Breast epithelium (tissue), 4 donors: ENCODE results near the gene SLC25A43. TPM values are rescaled to one million over a fixed set of nuclear protein-coding genes. Genes with fewer than 3 reads are reported as not detected.
"Not testable (repeated sequence)": the region's sequence is repeated elsewhere in the genome, so short reads cannot be mapped to it uniquely, and the experiment has no call there.

Experiments used
- DNase-seq, 2 donors: peaks; one replicate each; pipeline ENCODE4 v3.0.0-alpha.2; 2019; ENCODE audit warnings: low spot score in 2 of 2
- H3K27ac ChIP-seq, 2 donors: fragments of 200-600 bp; sonication (generic) in 1 of 2; one replicate each; pipeline ENCODE4 v1.5.1; 2016 to 2019; ENCODE audit warnings: mild to moderate bottlenecking in 1 of 2
- H3K27me3 ChIP-seq, 2 donors: fragments of 200-600 bp; sonication (generic) in 1 of 2; one replicate each; pipeline versions ENCODE4 v1.5.1 to v1.6.0; 2017 to 2019; ENCODE audit warnings: control low read depth in 1 of 2, mild to moderate bottlenecking in 1 of 2
- H3K36me3 ChIP-seq: fragments of 200-600 bp; one replicate; pipeline ENCODE4 v1.5.1; 2019
- H3K4me1 ChIP-seq, 2 donors: fragments of 200-600 bp; sonication (generic); one replicate each; pipeline ENCODE4 v1.5.1; 2016 to 2019; ENCODE audit warnings: control low read depth in 1 of 2
- H3K4me3 ChIP-seq, 3 donors: fragments of 200-600 bp; sonication (generic); 1 replicate in 2 of 3; 2 replicates in 1 of 3; pipeline ENCODE4 v1.5.1; 2016 to 2019; ENCODE audit warnings: mild to moderate bottlenecking in 3 of 3, moderate library complexity in 2 of 3
- H3K9me3 ChIP-seq, 2 donors: fragments of 200-600 bp; sonication (generic) in 1 of 2; one replicate each; pipeline ENCODE4 v1.5.1; 2016 to 2019; ENCODE audit warnings: control low read depth in 1 of 2
- POLR2A ChIP-seq: fragments of 450-650 bp; IDR thresholded peaks from one replicate; pipeline ENCODE4 v1.6.1; 2016; ENCODE audit warnings: antibody characterized with exemption, mild to moderate bottlenecking, moderate library complexity
- POLR2AphosphoS5 ChIP-seq, 3 donors: sonication (generic); formaldehyde crosslinking; IDR thresholded peaks; one replicate each; pipeline ENCODE4 v1.6.1; 2017; ENCODE audit warnings: antibody characterized with exemption in 3 of 3
- intact Hi-C: fragments of 100-400 bp; cut with DNase I; formaldehyde crosslinking; loops from one replicate; pipeline ENCODE4 v1.15.1; 2023; ENCODE audit warnings: low total_unique reads
- total RNA-seq, 3 donors: library from RNA; depleted of rRNA; stranded (reverse); fragments of >200 nt; gene quantifications; one replicate each; pipeline ENCODE4 v1.1.0, GENCODE V29; 2016
- TF ChIP-seq, protein P1 (sequence below), 3 donors: fragments of 450-650 bp; IDR thresholded peaks; one replicate each; pipeline ENCODE4 v1.5.1; 2016 to 2017; ENCODE audit warnings: antibody characterized with exemption in 3 of 3, mild to moderate bottlenecking in 3 of 3, moderate library complexity in 3 of 3

The SLC25A43 gene
- total RNA-seq, 3 donors from 2014 or later = 16.3 to 20.5 (median 19.0) TPM

DNA sequence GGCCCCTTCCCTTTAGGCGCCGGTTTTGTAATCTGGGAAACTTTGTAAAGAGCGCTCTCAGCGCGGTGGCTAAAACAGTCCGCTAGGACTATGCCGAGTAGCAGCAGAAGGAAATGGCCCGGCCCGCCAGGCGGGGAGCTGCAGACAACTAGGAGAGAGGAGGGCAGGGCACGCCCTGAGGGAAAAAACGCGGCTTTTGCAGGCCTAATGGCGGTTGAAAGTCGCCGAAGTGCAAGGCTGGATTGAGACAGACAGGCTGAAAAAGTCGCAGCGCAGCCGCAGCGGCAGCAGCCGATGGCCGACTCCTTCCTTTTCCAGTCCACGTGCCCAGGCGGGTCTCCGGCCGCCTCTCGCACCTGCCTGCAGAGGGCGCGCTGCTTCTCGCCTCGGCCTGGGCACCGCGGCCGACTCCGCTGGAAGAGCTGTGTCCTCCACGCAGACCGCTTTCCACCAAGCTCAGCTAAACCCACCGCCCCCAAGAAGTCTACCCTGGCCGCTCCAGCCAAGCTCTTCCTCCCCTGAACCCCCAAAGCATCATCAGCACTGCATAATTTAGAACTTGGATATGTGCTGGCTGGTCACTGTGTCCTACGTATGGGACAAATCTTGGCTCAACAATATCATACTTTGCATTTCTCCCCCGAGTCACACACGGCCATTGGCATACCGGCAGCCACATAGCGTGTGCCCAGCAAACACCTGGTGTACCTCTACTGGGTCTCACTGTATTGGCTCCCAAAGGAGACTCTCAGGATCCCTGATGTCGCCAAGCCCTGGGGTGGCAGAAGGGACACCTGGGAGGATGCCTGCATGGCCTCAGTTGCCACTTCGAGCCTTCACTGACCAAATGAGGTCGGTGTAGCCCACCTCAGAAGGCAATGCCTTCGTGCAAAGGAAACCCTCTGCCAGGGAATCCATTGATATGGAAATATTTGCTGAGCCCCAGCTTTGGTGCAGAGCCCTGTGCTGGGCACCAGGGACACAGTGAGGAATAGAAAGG lies 83.6 kb downstream of the SLC25A43 start:
- Histone ChIP-seq H3K27ac (peak overlapping the region in 1 of 2 donors; percentile 21), H3K36me3 (no peaks in the 10 kb centered on the region), H3K4me3 (peak overlapping the region; percentile 30 to 51 (median 43)), H3K9me3 (no peaks in the 10 kb centered on the region), H3K27me3 (peaks cover 0 to 6% of the 10 kb centered on the region in 2 donors), H3K4me1 (no peaks in the 10 kb centered on the region)
- intact Hi-C loops = no loop called here
- DNase-seq = peak; percentile 32 to 51
- TF ChIP-seq POLR2A = no peak
- TF ChIP-seq POLR2AphosphoS5 (IDR thresholded peaks at IDR 0.05) = no peak
- TF ChIP-seq, protein P1, sequence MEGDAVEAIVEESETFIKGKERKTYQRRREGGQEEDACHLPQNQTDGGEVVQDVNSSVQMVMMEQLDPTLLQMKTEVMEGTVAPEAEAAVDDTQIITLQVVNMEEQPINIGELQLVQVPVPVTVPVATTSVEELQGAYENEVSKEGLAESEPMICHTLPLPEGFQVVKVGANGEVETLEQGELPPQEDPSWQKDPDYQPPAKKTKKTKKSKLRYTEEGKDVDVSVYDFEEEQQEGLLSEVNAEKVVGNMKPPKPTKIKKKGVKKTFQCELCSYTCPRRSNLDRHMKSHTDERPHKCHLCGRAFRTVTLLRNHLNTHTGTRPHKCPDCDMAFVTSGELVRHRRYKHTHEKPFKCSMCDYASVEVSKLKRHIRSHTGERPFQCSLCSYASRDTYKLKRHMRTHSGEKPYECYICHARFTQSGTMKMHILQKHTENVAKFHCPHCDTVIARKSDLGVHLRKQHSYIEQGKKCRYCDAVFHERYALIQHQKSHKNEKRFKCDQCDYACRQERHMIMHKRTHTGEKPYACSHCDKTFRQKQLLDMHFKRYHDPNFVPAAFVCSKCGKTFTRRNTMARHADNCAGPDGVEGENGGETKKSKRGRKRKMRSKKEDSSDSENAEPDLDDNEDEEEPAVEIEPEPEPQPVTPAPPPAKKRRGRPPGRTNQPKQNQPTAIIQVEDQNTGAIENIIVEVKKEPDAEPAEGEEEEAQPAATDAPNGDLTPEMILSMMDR (IDR thresholded peaks at IDR 0.05) = peak in 2 of 3 donors; percentile 32 to 48

DNA sequence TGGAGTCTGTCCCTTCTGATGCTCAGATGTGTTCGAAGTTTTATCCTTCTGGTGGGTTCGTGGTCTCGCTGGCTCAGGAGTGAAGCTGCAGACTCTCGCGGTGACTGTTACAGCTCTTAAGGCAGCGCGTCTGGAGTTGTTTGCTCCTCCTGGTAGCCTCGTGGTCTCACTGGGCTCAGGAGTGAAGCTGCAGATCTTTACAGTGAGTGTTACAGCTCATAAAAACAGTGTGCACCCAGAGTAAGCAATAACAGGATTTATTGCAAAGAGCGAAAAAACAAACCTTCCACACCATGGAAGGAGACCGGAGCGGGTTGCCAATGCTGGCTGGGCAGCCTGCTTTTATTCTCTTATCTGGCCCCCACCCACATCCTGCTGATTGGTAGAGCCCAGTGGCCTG lies 87.6 kb downstream of the SLC25A43 start:
- DNase-seq = no peak
- Histone ChIP-seq H3K36me3 (no peaks in the 10 kb centered on the region), H3K4me3 (no peak overlapping the region), H3K27me3 (peaks cover 0 to 6% of the 10 kb centered on the region in 2 donors), H3K27ac (no peak overlapping the region), H3K9me3 (no peaks in the 10 kb centered on the region), H3K4me1 (no peaks in the 10 kb centered on the region)
- intact Hi-C loops = no loop called here
- TF ChIP-seq POLR2A (no peak), POLR2AphosphoS5 (IDR thresholded peaks at IDR 0.05) (no peak)
- TF ChIP-seq, protein P1 (IDR thresholded peaks at IDR 0.05) = no peak

DNA sequence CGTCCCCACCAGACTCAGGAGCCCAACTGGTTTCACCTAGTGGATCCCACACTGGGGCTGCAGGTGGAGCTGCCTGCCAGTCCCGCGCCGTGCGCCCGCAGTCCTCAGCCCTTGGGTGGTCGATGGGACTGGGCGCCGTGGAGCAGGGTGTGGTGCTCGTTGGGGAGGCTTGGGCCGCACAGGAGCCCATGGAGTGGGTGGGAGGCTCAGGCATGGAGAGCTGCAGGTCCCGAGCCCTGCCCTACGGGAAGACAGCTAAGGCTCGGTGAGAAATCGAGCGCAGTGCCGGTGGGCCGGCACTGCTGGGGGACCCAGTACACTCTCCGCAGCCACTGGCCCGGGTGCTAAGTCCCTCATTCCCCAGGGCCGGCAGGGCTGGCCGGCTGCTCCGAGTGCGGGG lies 88.6 kb downstream of the SLC25A43 start:
- H3K4me3 ChIP-seq, H3K27me3 ChIP-seq, intact Hi-C loops, H3K27ac ChIP-seq, DNase-seq, H3K4me1 ChIP-seq, H3K9me3 ChIP-seq, H3K36me3 ChIP-seq: not testable (repeated sequence)

DNA sequence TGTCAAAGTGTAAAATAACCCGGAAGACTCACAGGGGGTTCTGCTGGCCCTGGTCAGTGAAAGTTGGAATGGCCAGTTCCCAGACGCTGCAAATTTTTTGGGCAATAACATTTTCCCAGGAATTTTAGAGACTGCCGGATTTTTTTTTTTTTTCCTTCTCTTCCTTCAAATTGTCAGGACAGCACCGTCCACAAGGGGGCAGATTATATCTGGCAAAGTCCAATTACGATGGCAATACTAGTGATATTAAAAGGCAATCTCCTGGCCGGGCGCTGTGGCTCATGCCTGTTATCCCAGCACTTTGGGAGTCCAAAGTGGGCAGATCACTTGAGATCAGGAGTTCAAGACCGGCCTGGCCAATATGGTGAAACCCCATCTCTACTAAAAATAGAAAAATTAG lies 89.6 kb downstream of the SLC25A43 start:
- intact Hi-C loops = no loop called here
- TF ChIP-seq, protein P1 (IDR thresholded peaks at IDR 0.05) = peak in 2 of 3 donors; percentile 35 to 42
- no peak for TF ChIP-seq POLR2A
- H3K4me3 ChIP-seq = no peak overlapping the region
- H3K4me1 ChIP-seq = no peaks in the 10 kb centered on the region
- no peak overlapping the region for H3K27ac ChIP-seq
- no peaks in the 10 kb centered on the region for H3K27me3 ChIP-seq
- peak in 1 of 2 donors; percentile 41 for DNase-seq
- H3K36me3 ChIP-seq = no peaks in the 10 kb centered on the region
- no peaks in the 10 kb centered on the region for H3K9me3 ChIP-seq

DNA sequence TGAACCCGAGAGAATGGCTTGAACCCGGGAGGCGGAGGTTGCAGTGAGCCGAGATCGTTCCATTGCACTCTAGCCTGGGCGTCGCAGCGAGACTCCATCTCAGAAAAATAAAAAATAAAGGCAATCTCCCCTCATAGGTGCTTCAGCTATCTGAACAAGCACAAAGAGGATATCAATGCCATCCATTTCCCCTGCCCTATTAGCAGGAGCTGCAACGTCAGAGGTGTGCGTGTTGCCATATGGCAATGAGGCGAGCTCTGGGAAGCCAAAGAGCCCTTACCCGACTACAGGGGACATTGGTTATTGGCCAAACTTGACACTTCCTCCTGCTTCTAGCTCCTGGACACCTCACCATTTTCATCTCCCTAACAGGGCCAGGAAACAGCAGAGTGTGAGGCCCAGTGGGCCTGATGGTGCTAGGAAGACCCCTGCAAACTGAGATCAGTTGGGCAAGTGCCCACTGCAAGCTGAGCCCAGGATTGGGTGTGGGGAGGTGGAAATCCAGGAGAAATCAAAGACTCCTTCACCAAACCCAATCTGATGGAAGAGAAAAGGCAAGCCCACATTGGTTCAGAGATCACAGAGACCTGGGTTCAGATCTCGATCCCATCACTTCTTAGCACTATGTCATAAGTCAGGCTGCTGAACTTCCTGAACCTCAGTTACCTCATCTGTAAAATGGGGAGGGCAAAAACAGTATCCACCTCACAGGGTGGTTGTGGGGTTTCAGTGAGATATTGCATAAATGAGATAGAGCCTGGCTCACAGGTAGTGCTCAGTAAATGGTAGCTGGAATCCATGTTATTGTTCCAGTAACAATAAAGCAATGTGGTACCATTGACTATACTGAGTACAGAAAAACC lies 90.3 kb downstream of the SLC25A43 start:
- Histone ChIP-seq H3K9me3 (no peaks in the 10 kb centered on the region), H3K36me3 (no peaks in the 10 kb centered on the region), H3K27me3 (no peaks in the 10 kb centered on the region), H3K27ac (no peak overlapping the region), H3K4me1 (no peaks in the 10 kb centered on the region), H3K4me3 (no peak overlapping the region)
- intact Hi-C loops = no loop called here
- TF ChIP-seq, protein P1 (IDR thresholded peaks at IDR 0.05) = no peak
- TF ChIP-seq POLR2A (no peak), POLR2AphosphoS5 (IDR thresholded peaks at IDR 0.05) (no peak)
- no peak for DNase-seq
